Skin of body (tissue), 2 donors: Measurements from ENCODE around the gene FHIT. TPM values are rescaled to one million over a fixed set of nuclear protein-coding genes. Genes with fewer than 3 reads are reported as not detected.

Source experiments
- DNase-seq: peaks from one replicate; lab custom pipeline; 2025; lab: John Stamatoyannopoulos, UW
- total RNA-seq: library from RNA; depleted of rRNA; stranded (reverse); fragments of >200 nt; gene quantifications from one replicate; pipeline ENCODE4 v1.2.3, GENCODE V29; 2014

Gene FHIT
- total RNA-seq, 1 donor from 2014 or later, result 8.9 TPM

DNA sequence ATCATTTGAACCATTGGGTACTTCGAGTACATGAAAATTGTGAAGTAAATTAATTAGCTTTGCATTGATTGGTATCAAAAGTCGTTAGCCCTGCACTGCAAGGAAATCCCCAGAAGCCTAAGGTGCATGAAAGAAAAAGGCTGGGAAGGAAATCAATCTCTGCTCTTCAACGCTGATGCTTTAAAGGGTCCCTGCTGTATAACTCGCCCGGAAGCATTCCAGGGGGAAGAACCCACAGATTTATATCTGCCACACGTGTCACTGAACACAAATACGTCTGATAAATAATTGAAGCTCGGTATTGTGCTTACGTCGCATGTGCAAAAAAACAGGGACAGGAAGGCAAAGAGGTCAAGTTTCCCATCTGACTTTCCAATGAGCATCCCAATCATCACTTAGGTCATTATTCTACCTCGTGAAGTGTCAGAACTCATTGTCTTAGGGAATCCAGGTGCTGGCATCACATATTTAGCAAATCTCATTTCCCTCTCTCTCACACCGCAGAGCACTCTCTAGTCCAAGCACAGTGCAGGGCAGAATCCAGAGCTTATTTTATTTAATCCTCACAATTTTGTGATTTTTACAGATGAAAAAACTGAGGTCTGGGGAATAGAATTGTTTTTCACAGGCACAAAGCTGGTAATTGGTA lies 1397.1 kb downstream of the FHIT start:
- no peak for DNase-seq

DNA sequence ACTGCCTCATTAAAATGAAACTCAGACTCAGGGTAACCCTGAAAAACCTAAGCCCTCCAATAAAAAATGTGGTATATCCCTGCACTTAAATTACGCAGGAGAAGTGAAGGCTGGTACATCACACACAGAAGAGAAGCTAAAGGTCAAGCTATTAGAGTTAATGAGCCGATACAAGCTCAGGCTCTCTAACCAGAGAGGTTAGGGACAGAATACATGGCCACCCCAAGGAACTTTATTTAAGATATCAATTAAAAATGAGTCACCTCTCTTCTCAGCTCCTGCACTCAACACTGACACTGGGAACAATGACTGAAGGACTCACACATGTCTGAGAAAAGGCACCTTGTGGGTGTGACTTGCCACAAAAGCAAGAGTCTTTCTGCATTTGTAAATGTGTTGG lies 1400.8 kb downstream of the FHIT start:
- DNase-seq, result no peak

DNA sequence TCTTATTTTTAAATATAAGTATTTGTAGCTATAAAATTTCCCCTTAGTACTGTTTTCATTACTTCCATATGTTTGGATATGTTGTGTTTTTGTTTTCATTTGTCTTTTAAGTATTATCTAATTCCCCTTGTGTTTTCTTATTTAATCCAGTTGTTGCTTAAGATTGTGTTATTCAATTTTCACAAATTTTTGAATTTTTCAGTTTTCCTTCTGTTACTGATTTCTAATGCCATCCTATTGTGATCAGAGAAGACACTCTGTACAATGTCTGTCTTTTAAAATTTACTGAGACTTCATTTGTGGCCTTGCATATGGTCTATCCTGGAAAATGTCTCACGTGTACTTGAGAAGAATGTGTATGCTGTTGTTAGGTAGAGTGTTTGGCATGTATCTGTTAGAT lies 1405.9 kb downstream of the FHIT start:
- peak; percentile 10 for DNase-seq

DNA sequence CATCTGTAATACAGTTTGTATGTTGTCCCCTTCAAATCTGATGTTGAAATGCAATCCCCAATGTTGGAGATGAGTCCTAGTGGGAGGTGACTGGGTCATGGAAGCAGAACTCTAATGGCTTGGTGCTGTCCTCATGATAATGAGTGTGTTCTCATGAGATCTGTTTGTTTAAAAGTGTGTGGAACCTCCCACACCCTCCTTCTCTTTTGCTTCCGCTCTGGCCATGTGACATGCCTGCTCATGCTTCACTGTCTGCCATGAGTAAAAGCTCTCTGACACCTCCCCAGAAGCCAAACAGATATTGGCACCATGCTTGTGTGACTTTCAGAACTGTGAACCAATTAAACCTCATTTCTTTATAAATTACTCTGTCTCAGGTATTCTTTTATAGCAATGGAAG lies 1407.4 kb downstream of the FHIT start:
- DNase-seq, result no peak

DNA sequence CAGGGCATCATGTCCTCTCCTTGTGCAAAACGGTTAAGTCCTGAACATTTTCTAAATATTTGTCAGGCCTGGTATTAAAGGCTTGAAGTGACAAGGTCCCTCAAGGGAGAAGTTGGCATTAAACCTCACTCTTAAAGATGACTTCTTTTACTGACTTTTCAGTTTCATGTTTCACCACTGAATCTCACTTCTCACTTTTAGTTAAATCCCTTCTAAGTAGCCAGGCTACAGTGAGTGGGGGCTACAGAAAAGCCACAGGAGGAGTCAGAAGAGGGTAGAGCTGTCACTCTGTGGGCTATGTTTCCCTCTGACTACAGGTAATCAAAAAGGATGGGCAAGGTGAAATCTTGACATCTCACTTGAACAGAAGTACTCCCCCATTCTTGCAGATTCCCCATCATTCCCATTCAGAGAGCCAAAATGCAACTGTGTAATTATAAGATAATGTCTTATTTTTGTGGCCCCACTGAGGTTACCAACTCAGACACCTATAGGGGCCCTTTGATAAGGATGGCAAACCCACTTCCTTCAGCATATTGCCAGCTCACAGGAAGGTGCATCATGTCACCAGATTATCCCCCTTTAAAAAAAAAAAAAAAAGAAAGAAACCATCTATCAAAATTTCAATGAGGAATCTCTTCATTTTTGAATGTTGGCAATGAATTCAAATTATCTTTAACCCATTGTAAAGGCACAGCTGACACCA lies 1411.3 kb downstream of the FHIT start:
- no peak for DNase-seq

DNA sequence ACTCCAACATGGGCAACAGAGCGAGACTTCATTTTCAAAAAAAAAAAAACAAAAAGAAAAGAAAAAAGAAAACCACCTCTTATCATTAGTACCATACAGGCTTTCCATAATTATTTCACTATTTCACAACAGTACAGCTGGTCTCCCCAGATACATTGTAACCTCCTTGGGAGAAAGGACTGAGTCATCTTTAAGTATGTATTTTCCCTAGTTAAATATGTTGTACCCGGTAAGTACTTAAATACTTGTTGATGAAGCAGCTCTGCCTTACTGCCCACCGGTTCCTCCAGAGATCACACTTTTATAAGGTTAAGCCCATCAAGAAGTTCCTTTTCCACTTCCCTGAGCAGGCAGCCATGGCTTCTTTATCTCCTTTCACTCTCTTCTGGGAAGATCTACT lies 1412.0 kb downstream of the FHIT start:
- no peak for DNase-seq

DNA sequence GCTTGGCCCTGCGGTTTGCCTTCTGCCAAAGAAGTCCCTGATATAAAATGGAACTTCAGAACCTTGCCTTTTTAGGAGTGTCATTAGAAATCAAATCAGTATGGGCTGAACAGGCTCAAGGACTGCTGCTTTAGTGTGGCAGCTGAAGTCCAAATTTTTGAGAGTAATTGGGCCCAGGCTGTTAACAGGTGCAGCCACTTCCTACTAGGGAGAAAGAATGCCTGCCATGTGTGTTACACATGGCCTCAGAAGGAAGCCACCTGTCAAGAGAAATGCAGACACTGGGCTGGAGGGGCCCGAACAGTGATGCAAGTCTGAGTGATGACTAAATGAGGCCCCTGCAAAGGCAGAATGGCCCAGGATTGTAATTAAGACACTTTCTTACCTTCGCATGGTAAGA lies 1414.7 kb downstream of the FHIT start:
- no peak for DNase-seq

DNA sequence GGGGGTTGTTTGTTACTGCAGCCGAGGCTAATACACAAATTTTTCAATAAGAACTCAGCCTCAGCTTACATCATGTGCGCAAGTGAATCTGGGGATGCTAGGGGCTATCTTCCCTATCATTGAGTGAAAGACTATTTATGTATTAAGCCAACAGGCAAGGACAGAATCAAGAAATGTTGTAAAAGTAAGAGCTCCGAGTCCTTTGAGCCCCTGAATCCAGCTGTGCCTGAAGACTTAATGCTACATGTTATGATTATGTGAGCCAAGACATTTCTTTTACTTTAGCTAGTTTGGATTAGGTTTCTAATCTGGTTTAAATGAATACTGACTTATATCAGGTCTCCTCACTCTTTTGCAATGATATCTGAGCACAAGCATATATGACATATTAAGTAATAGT lies 1418.5 kb downstream of the FHIT start:
- DNase-seq, result no peak

DNA sequence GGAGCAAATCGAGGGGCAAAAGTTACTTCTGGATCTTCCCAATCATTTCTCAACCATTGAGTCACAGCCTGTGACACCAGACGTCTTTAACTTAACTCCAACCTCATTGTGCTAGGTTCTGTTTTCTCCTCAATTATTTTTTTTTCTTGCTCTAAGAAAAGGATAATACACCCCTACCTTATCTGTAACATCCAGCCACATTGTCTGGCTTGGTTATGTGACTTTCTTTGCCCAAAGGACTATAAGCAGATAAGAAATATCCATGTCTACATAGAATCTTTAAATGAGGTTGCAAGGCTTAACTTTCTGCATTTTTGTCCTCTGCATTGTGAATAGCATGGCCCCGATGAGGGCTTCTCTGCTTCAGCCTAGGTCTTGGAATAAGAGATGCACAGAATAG lies 1419.0 kb downstream of the FHIT start:
- DNase-seq, result no peak

DNA sequence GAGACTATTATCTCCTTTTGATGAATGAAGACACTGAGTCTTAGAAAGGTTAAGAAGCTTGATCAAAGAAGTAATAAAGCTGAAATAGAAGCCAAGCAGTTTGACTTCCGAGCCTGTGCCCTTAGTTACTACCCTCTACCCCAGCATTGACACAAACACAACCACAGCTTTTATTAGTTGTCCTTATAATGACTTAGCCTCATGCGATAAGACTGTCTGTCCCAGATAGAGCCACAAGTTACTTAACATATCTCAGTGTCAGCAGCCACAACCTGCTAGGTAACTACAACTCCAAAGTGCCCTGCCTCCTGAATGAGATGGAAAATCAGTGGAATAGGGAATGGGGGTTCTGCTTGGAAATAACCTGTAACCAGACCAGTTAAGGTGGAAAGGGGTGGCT lies 1419.9 kb downstream of the FHIT start:
- no peak for DNase-seq

DNA sequence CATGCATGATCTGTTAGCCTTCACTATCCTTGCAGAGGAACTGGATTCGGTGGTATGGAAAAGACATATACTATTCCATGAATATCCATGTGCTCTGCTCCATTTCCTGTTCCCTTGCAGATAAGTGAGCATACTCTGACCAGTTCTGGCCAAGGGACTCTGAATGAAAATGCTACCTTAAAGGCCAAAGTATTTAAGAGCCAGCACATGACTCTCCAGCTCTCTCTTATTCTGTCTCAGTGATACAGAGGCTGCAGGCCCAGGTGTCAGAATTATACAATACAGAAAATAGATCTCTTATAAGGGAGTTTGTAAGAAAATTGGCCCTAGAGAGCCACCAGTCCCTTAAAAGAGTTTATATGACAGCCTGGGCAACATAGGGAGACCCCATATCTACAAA lies 1421.7 kb downstream of the FHIT start:
- no peak for DNase-seq

DNA sequence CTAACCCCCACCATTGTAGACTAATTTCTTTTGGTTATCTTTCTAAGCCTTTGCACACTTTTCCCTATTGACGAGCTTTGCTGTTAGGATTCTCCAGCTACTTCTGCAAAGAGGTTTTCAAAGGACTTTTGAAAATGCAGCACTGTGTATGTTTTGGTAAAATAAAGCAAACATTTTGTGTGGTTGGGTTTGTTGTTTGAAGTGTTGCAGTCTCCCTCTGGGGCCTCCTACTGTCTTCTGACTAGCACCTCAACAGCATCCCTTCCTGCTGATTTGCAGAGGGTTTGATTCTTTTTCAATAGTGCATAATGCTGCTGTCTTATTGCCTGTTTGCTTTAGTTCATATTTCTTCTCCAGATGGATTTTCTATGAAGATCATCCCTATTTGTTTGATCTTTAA lies 1426.4 kb downstream of the FHIT start:
- DNase-seq, result no peak

DNA sequence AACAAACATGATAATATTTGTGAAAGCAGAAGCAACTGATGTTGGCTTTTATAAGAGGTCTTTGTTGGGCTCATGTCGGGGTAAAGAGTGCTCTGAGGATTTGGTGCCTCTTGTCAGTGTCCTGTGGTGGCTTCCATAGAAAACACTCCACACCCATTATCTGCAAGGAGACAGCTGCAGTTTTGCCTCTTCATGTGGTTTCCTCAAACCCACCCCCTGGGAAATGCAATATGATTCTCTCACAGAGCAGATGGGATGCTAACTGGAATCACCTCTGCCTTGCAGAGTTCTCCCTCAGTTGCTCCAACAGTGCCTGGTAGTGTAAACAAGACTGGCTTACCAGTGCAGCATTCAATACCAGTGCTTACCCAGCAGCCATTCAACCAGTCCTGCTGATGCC lies 1430.0 kb downstream of the FHIT start:
- no peak for DNase-seq

DNA sequence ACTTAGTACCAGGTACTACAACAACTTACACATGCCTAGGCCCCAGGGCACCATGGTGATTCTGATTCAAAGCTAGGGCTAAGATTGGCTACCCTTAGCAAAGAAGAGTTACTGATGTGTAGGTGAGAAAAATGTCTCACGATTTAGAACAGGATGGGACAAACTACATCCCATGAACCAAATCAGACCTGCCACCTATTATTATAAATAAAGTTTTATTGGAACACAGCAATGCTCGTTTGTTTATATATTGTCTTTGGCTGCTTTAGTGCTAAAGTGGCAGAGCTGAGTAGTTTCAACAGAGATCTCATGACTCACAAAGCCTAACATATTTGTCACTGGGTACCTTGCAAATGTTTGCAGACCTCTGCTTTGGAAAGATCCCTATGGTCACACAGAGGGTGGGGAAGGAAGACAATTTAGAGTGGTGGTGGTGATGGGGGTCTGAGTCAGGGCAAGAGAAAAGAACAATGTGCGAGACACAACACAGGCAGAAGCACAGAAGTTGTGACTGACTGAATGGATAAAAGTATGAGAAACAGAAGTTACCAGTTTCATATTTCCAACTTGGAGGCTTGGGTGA lies 1430.8 kb downstream of the FHIT start:
- DNase-seq, result no peak

DNA sequence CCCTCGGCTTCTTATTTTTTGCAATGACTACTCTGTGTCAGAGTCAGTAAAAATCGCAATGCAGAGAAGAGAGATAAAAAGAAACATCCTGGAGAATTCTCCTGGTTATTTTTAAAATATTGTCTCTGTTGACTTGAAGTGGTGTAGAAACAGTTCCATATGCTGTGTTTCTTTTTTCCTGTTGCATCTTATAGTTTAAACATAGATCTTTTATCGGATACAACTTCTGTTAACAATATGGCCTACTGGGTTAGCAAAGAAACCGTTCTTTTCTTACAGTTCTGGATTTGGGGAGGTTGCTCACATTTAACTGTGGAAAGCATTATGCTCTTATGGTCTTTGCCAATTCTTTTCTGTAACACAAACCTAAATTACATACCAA lies 1432.3 kb downstream of the FHIT start:
- no peak for DNase-seq

DNA sequence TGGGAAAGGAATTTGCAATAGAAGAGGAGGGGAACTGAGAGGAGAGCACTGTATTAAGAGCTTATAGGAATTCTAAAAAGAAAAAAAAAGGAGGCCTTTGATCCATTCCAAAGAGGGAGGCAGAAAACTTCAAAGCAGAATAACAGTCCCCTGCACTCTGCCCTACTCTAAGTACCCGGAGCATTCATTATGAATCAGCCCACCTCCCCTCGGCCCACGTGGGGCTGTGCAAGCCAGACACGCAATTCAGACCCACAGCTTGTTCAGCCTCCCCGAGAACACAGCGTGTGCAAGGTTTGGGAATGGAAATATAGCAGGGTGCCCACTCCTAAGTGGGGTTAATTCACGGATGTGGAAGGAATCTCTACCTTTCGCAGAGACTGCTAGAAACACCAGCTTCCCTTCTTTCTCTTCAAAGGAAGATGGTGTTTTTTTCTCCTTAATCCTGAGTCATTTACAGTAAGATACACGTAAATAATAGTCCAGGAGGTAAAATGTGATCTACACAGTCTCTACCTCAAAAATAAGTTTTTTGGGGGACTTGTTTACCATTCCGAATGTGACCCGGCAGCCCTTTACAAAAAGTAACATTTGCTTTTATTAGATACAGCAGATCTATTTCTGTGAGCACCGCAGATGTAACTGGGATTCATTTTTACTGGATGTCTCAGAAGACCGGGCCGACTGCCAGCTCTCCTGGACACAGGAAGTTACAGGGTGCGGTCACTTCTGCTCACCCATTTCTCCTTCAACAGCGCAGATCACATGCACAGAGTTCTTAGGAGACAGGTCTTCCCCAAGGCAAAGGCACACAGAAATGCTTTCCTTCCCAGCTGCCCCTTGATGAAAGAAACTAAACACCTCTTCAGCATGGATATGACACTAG lies 1433.0 kb downstream of the FHIT start:
- peak; percentile 13 for DNase-seq

DNA sequence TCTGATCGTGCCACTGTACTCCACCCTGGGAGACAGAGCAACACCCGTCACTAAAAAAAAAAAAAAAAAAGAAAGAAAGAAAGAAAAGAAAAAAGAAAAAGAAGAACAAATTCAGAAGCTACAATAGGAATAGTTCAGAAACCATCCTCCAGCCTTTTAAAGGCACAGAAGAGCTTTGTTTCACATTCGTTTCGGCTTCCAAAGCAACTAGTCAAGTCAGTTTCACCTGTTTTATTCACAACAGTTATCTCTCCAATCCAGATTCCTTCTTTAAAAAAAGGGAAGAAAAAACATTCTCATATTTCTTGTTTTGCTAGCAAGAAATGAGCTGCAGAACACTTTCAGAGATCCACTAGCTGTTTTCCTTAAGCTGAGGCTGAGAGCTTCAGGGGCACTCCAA lies 1433.7 kb downstream of the FHIT start:
- no peak for DNase-seq

DNA sequence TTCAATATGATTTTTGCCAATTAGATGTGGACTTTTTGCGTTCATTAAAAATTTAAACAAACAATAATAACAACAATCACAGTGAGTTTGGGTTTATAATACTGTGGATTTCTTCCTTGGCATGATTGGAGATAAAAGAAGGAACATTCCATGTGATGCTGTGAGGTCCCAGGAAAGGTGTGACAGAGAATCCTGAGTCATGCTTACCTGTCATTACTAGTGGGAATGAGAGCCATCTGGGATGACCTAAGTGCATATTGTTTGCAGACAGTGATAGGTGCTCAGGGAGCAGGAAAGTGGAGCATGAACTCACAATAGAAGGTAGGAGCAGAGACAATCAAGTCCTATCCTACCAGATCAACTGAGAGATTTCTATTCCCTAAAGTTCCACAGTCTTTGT lies 1434.9 kb downstream of the FHIT start:
- DNase-seq, result no peak

DNA sequence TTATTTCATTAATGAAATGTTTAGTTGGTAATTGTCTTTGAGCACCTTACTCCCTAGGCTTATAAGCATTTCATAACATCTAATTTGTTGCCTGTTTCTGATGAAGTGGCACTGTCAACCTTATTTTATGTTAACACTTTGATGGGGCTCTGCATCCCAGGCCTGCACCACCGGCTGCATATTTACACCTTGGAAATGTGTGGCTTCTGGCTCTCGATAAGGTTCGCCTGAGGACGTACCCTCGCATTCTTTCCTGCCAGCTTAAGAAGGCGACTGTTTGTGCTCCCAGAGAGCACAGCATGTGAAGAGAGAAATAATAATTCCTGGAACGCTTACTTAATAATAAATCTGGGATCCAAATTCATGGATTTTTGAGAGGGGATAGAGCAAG lies 1438.1 kb downstream of the FHIT start:
- no peak for DNase-seq

DNA sequence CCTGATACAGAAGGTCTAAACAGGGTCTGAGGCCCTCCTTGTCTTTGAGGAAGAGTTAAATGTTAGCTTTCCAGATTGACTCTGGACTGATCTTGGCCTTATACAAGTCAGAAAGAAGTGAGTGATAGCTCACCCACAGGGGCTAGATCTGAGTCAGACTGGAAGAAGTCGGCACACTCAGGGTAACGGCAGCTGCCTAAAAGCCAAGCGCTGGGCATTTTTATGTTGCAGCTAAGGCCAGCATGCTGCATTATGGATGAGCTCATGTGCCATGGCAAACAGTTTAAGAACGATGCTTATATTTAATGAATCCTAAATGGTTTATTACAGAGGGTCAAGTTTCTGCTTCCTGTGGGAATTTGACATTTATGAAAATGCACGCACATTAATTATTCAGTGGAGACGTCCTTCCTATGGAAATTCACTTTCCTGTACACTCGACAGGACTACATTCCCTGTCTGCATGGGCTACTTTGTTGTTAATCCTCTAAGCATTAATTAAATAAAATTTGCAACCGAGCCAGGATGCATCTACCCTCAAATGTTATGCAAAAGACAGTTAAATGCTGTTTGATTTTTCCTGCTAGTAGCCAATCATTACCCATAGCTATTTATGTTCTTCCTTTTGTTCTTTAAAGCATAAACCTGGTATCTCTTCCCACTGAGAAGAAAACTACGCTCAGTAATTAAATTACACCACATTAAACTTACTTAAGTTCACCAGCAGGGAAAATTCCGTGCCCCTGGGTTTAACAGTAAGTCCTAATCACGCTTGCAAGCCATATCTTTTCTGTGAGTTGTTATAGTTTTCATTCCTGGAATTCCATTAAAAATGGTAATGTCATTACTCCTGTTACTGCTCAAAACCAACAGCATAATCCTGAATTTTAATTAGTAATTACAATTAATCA lies 1438.8 kb downstream of the FHIT start:
- DNase-seq, result no peak

DNA sequence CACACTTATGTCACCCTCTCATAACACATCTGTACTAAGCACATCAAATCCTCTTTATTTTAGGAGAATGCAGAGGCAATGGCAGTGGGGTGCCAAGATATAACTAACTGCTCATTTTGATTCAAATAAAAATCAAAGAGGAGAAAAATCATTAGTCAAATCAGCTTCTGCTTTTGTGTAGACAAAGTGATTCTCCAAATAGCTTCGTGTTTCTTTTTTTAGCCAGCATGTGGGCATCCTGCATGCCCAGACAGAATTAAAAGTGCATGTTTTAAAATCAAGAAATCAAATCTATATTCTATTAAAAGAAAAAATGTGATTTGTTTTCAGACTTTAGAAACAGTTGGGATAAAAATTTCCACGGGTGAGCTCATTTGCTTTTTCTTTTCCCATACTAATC lies 1440.1 kb downstream of the FHIT start:
- no peak for DNase-seq
